Keratinocyte (primary cell): Measurements from ENCODE around the gene MRPL39. TPM values are rescaled to one million over a fixed set of nuclear protein-coding genes. Genes with fewer than 3 reads are reported as not detected.

Source experiments
- DNase-seq: peaks from one replicate; pipeline ENCODE4 v3.0.0-alpha.2; 2011; ENCODE audit warnings: low read depth, missing footprints, low spot score
- FAIRE-seq: peaks from 2 replicates; lab custom pipeline; 2011; peaks lifted over from hg19 to GRCh38; lab: Jason Lieb, UNC
- H2AFZ ChIP-seq: 2 replicates; pipeline ENCODE4 v1.6.0; 2012; ENCODE audit warnings: low read length, control low read depth, inconsistent platforms; ENCODE audit not compliant: control insufficient read depth
- H3K27ac ChIP-seq: 2 replicates; pipeline ENCODE4 v1.5.1; 2011; ENCODE audit warnings: low read length; ENCODE audit not compliant: control insufficient read depth, insufficient read depth
- H3K27me3 ChIP-seq: 3 replicates; pipeline ENCODE4 v1.6.0; 2011; ENCODE audit warnings: low read length; ENCODE audit not compliant: control insufficient read depth, insufficient read depth; ENCODE audit errors: extremely low read depth
- H3K36me3 ChIP-seq, 2 experiments: 2 replicates in 1 of 2; 3 replicates in 1 of 2; pipeline ENCODE4 v1.5.1; 2011; ENCODE audit warnings: low read length in 2 of 2, mild to moderate bottlenecking in 1 of 2; ENCODE audit not compliant: control insufficient read depth in 2 of 2, insufficient read depth in 2 of 2; ENCODE audit errors: extremely low read depth in 1 of 2
- H3K4me1 ChIP-seq: 3 replicates; pipeline ENCODE4 v1.5.1; 2011; ENCODE audit warnings: low read length; ENCODE audit not compliant: control insufficient read depth, insufficient read depth; ENCODE audit errors: extremely low read depth
- H3K4me2 ChIP-seq: 3 replicates; pipeline ENCODE4 v1.6.0; 2011; ENCODE audit warnings: low read depth, low read length; ENCODE audit not compliant: control insufficient read depth, insufficient read depth; ENCODE audit errors: extremely low read depth
- H3K4me3 ChIP-seq, 3 experiments: fragments of 200-600 bp in 1 of 3; sonication (generic) in 1 of 3; 2 replicates in 2 of 3; 3 replicates in 1 of 3; pipeline ENCODE4 v1.5.1; 2011 to 2016; ENCODE audit warnings: low read length in 3 of 3, mild to moderate bottlenecking in 3 of 3, control low read depth in 2 of 3, inconsistent platforms in 1 of 3, low read depth in 1 of 3, mixed read lengths in 1 of 3, mixed run types in 1 of 3, moderate library complexity in 1 of 3; ENCODE audit not compliant: control insufficient read depth in 2 of 3, insufficient read depth in 2 of 3; ENCODE audit errors: extremely low read depth in 1 of 3
- H3K79me2 ChIP-seq: 2 replicates; pipeline ENCODE4 v1.6.0; 2012; ENCODE audit warnings: low read length; ENCODE audit not compliant: control insufficient read depth, insufficient read depth
- H3K9ac ChIP-seq: 3 replicates; pipeline ENCODE4 v1.6.0; 2011; ENCODE audit warnings: low read length; ENCODE audit not compliant: control insufficient read depth, insufficient read depth; ENCODE audit errors: extremely low read depth
- H3K9me1 ChIP-seq: 3 replicates; pipeline ENCODE4 v1.6.0; 2011; ENCODE audit warnings: low read length; ENCODE audit not compliant: control insufficient read depth, insufficient read depth; ENCODE audit errors: extremely low read depth
- H3K9me3 ChIP-seq: 2 replicates; pipeline ENCODE4 v1.5.1; 2012; ENCODE audit warnings: low read depth, low read length; ENCODE audit not compliant: control insufficient read depth
- H4K20me1 ChIP-seq: 3 replicates; pipeline ENCODE4 v1.6.0; 2011; ENCODE audit warnings: low read length; ENCODE audit not compliant: control insufficient read depth, insufficient read depth; ENCODE audit errors: extremely low read depth
- EZH2 ChIP-seq: IDR thresholded peaks from one replicate; pipeline ENCODE4 v1.6.1; 2012; ENCODE audit warnings: inconsistent platforms, mild to moderate bottlenecking, low read length, moderate library complexity
- dilution Hi-C: fragments of 300-500 bp; cut with MboI; formaldehyde crosslinking; loops from one replicate; pipeline ENCODE4 v1.7.0; 2020; ENCODE audit warnings: low sequenced_read_pairs; ENCODE audit not compliant: extremely low pct_ligation_motif_present
- polyA plus RNA-seq, 5 experiments: library from polyadenylated mRNA; depleted of rRNA in 3 of 5; stranded (reverse) in 3 of 5; stranded (forward) in 1 of 5; unstranded in 1 of 5; fragments of >200 nt; gene quantifications; 1 replicate in 1 of 5; 2 replicates in 3 of 5; 3 replicates in 1 of 5; pipeline versions ENCODE4 v1.2.1 to v1.2.3, GENCODE V29; 2011 to 2012; ENCODE audit warnings: missing spikeins in 2 of 5, low read depth in 1 of 5, low replicate concordance in 1 of 5
- TF ChIP-seq, protein P1 (sequence below), 3 experiments: IDR thresholded peaks in 1 of 3; conservative IDR thresholded peaks in 1 of 3; optimal IDR thresholded peaks in 1 of 3; 2 replicates in 2 of 3; 3 replicates in 1 of 3; pipeline versions ENCODE3 to v1.5.1; 2011; ENCODE audit warnings: low read length in 3 of 3, mild to moderate bottlenecking in 3 of 3, moderate library complexity in 2 of 3, control low read depth in 1 of 3, inconsistent platforms in 1 of 3; ENCODE audit not compliant: insufficient read depth in 2 of 3; ENCODE audit errors: extremely low read depth in 1 of 3

Gene MRPL39
- polyA plus RNA-seq, 1 donor (not counting 4 experiments of a cell fraction or from before 2014, with no cell fraction given), result 51.4 TPM

DNA sequence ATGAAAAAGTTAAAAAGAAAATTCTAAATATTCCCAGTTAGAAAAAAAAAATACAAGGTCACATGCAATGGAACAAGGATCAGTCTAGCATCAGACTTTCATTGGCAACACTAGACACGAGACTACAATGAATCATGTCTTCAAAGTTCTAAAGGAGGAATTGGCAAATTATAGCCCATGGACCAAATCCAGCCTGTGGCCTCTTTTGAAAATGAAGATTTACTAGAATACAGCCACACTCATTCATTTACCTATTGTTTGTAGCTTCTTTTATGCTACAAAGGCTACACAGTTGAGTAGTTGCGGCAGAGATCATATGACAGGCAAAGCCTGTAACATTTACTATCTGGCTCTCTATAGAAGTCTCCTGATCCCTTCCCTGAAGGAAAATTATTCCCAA is 71.4 kb downstream of the MRPL39 start:
- no peak for FAIRE-seq
- H3K4me1 ChIP-seq, result no peaks in the 10 kb centered on the region
- no peaks in the 10 kb centered on the region for H3K79me2 ChIP-seq
- no peak overlapping the region for H3K9ac ChIP-seq
- H3K36me3 ChIP-seq, result no peaks in the 10 kb centered on the region
- H2AFZ ChIP-seq, result no peak overlapping the region
- no peaks in the 10 kb centered on the region for H3K9me1 ChIP-seq
- H3K4me2 ChIP-seq, result no peak overlapping the region
- no peak overlapping the region for H3K4me3 ChIP-seq
- TF ChIP-seq, protein P1, sequence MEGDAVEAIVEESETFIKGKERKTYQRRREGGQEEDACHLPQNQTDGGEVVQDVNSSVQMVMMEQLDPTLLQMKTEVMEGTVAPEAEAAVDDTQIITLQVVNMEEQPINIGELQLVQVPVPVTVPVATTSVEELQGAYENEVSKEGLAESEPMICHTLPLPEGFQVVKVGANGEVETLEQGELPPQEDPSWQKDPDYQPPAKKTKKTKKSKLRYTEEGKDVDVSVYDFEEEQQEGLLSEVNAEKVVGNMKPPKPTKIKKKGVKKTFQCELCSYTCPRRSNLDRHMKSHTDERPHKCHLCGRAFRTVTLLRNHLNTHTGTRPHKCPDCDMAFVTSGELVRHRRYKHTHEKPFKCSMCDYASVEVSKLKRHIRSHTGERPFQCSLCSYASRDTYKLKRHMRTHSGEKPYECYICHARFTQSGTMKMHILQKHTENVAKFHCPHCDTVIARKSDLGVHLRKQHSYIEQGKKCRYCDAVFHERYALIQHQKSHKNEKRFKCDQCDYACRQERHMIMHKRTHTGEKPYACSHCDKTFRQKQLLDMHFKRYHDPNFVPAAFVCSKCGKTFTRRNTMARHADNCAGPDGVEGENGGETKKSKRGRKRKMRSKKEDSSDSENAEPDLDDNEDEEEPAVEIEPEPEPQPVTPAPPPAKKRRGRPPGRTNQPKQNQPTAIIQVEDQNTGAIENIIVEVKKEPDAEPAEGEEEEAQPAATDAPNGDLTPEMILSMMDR (optimal IDR thresholded peaks at IDR 0.05 in 1 of 3, IDR thresholded peaks at IDR 0.05 in 1 of 3, conservative IDR thresholded peaks at IDR 0.05 in 1 of 3; ENCODE audit: extremely low read depth in 1 of 3, insufficient read depth in 2 of 3, low read length in 3 of 3), result no peak
- TF ChIP-seq EZH2, result no peak
- dilution Hi-C loops, result no loop called here
- DNase-seq, result no peak
- H3K27me3 ChIP-seq, result no peaks in the 10 kb centered on the region
- H4K20me1 ChIP-seq, result no peaks in the 10 kb centered on the region
- no peaks in the 10 kb centered on the region for H3K9me3 ChIP-seq
- H3K27ac ChIP-seq, result no peak overlapping the region

Other genes with a start within 250 kb of the MRPL39 start
- gene JAM2, start 31.8 kb upstream of the MRPL39 start, polyA plus RNA-seq, result 0.04 TPM in 1 of 3 replicates, not detected in the others
- 179 to 256 TPM (median 212 TPM) in 3 replicates for gene ATP5PF, start 127.4 kb upstream of the MRPL39 start, polyA plus RNA-seq
- 8.4 to 16.3 TPM (median 10.8 TPM) in 3 replicates for gene GABPA, start 127.5 kb upstream of the MRPL39 start, polyA plus RNA-seq